ENCODE data around the gene MIPOL1. TPM values are rescaled to one million over a fixed set of nuclear protein-coding genes. Genes with fewer than 3 reads are reported as not detected.

The MIPOL1 gene
- total RNA-seq, 1 donor from 2014 or later: 18.4 TPM

DNA sequence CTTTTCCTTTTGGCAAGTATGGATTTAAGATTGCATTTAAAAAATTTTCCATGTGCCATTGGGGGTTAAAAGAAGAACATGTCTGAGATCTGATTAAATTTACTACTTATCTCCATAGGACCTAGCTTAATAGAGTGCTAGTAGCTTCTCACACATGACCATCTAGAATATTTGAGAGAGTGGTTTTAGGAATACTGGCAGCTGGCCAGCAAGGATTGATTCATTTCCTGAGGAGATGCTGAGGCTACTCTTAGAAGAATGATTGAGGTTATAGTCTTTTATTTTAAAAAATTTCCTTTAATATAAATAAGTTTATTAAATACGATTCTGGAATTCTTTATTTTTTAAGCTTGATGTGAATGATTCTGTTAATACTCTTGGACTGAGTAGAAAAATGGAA is 56.2 kb downstream of the MIPOL1 start:
- DNase-seq (ENCODE audit: low spot score): no peak
- Mint-ChIP-seq H3K27me3 (ENCODE audit: insufficient read depth, low read depth) (peaks cover 2% of the 10 kb centered on the region), H3K36me3 (no peaks in the 10 kb centered on the region), H3K9me3 (no peaks in the 10 kb centered on the region), H3K4me3 (no peak overlapping the region), H3K27ac (no peak overlapping the region), H3K4me1 (peaks cover 10% of the 10 kb centered on the region)
- Histone ChIP-seq H3K4me2 (no peak overlapping the region), H3K27me3 (no peaks in the 10 kb centered on the region), H3K4me3 (no peak overlapping the region), H2AFZ (replicated peaks) (no peak overlapping the region), H3K27ac (no peak overlapping the region), H4K20me1 (ENCODE audit: low read depth) (no peaks in the 10 kb centered on the region), H3K79me2 (ENCODE audit: low read depth) (no peaks in the 10 kb centered on the region), H3K36me3 (no peaks in the 10 kb centered on the region), H3K9me3 (ENCODE audit: low read depth) (no peaks in the 10 kb centered on the region), H3F3A (ENCODE audit: low read depth) (no peaks in the 10 kb centered on the region), H3K4me1 (no peaks in the 10 kb centered on the region), H3K9ac (no peak overlapping the region)
- TF ChIP-seq, protein P1, sequence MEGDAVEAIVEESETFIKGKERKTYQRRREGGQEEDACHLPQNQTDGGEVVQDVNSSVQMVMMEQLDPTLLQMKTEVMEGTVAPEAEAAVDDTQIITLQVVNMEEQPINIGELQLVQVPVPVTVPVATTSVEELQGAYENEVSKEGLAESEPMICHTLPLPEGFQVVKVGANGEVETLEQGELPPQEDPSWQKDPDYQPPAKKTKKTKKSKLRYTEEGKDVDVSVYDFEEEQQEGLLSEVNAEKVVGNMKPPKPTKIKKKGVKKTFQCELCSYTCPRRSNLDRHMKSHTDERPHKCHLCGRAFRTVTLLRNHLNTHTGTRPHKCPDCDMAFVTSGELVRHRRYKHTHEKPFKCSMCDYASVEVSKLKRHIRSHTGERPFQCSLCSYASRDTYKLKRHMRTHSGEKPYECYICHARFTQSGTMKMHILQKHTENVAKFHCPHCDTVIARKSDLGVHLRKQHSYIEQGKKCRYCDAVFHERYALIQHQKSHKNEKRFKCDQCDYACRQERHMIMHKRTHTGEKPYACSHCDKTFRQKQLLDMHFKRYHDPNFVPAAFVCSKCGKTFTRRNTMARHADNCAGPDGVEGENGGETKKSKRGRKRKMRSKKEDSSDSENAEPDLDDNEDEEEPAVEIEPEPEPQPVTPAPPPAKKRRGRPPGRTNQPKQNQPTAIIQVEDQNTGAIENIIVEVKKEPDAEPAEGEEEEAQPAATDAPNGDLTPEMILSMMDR (IDR thresholded peaks at IDR 0.05): no peak
- no peak for TF ChIP-seq EZH2phosphoT487 (IDR thresholded peaks at IDR 0.05)
- no peak for TF ChIP-seq EZH2 (IDR thresholded peaks at IDR 0.05)

DNA sequence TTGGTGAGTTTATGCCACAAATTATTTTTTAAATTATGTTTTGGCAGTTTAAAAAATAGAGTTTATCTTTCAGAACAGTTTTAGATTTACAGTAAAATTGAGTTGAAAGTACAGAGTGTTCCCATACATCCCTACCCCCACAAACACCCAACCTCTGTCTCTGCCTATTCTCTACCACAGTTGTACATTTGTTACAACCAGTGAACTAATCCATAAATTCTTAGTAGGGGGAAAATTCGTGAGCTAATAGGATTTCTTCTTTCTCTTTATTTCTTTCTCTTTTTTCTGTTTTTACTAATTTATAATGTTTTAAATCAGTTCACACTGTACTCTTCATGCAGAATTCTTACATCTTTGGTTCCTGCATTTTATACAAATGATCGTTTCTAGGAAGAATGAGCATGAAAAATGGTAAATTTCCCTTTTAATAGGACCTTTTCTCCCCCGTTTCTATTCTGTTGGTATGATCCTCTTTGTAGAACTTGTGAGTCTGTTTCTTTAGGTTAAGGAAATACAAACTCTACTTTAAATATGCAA is 56.7 kb downstream of the MIPOL1 start:
- no peak overlapping the region for H2AFZ ChIP-seq (replicated peaks)
- H3K9ac ChIP-seq: no peak overlapping the region
- no peaks in the 10 kb centered on the region for H3F3A ChIP-seq (ENCODE audit: low read depth)
- peaks cover 2% of the 10 kb centered on the region for H3K27me3 Mint-ChIP-seq (ENCODE audit: insufficient read depth, low read depth)
- H3K9me3 Mint-ChIP-seq: no peaks in the 10 kb centered on the region
- H3K27ac Mint-ChIP-seq: no peak overlapping the region
- no peaks in the 10 kb centered on the region for H4K20me1 ChIP-seq (ENCODE audit: low read depth)
- H3K4me1 Mint-ChIP-seq: peaks cover 10% of the 10 kb centered on the region
- no peak for DNase-seq (ENCODE audit: low spot score)
- H3K36me3 Mint-ChIP-seq: no peaks in the 10 kb centered on the region
- no peaks in the 10 kb centered on the region for H3K4me1 ChIP-seq
- no peaks in the 10 kb centered on the region for H3K27me3 ChIP-seq
- no peak overlapping the region for H3K4me3 Mint-ChIP-seq
- H3K4me3 ChIP-seq: no peak overlapping the region
- no peak overlapping the region for H3K4me2 ChIP-seq
- H3K36me3 ChIP-seq: no peaks in the 10 kb centered on the region
- no peak overlapping the region for H3K27ac ChIP-seq
- TF ChIP-seq EZH2phosphoT487 (IDR thresholded peaks at IDR 0.05): no peak
- TF ChIP-seq, protein P1 (IDR thresholded peaks at IDR 0.05): no peak
- TF ChIP-seq EZH2 (IDR thresholded peaks at IDR 0.05): no peak
- H3K79me2 ChIP-seq (ENCODE audit: low read depth): no peaks in the 10 kb centered on the region
- no peaks in the 10 kb centered on the region for H3K9me3 ChIP-seq (ENCODE audit: low read depth)

DNA sequence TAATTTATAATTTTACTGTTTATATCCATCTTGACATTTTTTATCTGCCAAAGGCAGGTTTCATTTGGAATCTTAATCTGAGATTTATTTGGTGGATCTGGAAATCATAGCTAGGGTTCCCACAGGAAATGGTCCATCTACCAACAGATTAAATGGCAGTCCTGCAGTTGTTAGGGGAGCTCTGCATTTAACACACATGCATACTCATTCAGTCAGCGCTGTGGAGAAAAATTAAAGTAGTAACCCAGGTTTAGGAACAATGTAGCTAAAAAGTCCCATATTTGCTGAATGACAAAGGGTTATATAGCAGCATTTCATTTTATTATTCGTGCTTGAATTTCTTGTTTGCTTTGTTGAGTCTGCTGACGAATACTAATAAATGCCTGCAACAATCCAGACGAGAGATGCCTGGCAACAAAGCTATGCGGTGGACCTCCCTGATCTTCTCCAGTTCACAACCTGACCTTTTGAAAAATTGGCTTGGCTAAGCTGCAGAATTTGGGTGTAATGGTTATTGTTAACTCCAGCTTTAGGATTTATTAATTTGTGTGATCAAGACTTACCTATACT is 59.8 kb downstream of the MIPOL1 start:
- Histone ChIP-seq H3K36me3 (no peaks in the 10 kb centered on the region), H3K9ac (no peak overlapping the region), H3K27me3 (no peaks in the 10 kb centered on the region), H4K20me1 (ENCODE audit: low read depth) (no peaks in the 10 kb centered on the region), H3K4me1 (peaks cover 6% of the 10 kb centered on the region), H3F3A (ENCODE audit: low read depth) (peaks cover 2% of the 10 kb centered on the region), H2AFZ (replicated peaks) (no peak overlapping the region), H3K79me2 (ENCODE audit: low read depth) (no peaks in the 10 kb centered on the region), H3K9me3 (ENCODE audit: low read depth) (no peaks in the 10 kb centered on the region), H3K27ac (no peak overlapping the region), H3K4me2 (no peak overlapping the region), H3K4me3 (no peak overlapping the region)
- no peak overlapping the region for H3K27ac Mint-ChIP-seq
- peaks cover 2% of the 10 kb centered on the region for H3K27me3 Mint-ChIP-seq (ENCODE audit: insufficient read depth, low read depth)
- H3K4me3 Mint-ChIP-seq: no peak overlapping the region
- peaks cover 12% of the 10 kb centered on the region for H3K4me1 Mint-ChIP-seq
- no peak for DNase-seq (ENCODE audit: low spot score)
- no peak for TF ChIP-seq EZH2phosphoT487 (IDR thresholded peaks at IDR 0.05)
- TF ChIP-seq EZH2 (IDR thresholded peaks at IDR 0.05): no peak
- TF ChIP-seq, protein P1 (IDR thresholded peaks at IDR 0.05): no peak
- H3K36me3 Mint-ChIP-seq: no peaks in the 10 kb centered on the region
- H3K9me3 Mint-ChIP-seq: no peaks in the 10 kb centered on the region
